ENCODE data around the gene PRLR.

Gene PRLR

GRCh38 chr5:35166043-35166442 lies 64.2 kb downstream of the PRLR start:
- no peak for ATAC-seq
- no peak for TF ChIP-seq GLIS3 (CRISPR knock-in tag; IDR thresholded peaks at IDR 0.05)
- TF ChIP-seq POU6F1 (CRISPR knock-in tag; IDR thresholded peaks at IDR 0.05; ENCODE audit: borderline replicate concordance, low read depth) = no peak
- no peak for TF ChIP-seq ESRRG (CRISPR knock-in tag; IDR thresholded peaks at IDR 0.05)
- no peak for TF ChIP-seq TCF4 (CRISPR knock-in tag; IDR thresholded peaks at IDR 0.05; ENCODE audit: borderline replicate concordance)
- TF ChIP-seq ZFP3 (CRISPR knock-in tag; IDR thresholded peaks at IDR 0.05) = no peak
- no peak for TF ChIP-seq PPARA (CRISPR knock-in tag; IDR thresholded peaks at IDR 0.05; ENCODE audit: borderline replicate concordance)
- TF ChIP-seq ZFP30 (CRISPR knock-in tag; IDR thresholded peaks at IDR 0.05) = no peak
- TF ChIP-seq ARNTL (CRISPR knock-in tag; IDR thresholded peaks at IDR 0.05; ENCODE audit: borderline replicate concordance, low read depth) = no peak
- TF ChIP-seq ZNF8 (CRISPR knock-in tag; IDR thresholded peaks at IDR 0.05) = no peak
- TF ChIP-seq, protein P1, sequence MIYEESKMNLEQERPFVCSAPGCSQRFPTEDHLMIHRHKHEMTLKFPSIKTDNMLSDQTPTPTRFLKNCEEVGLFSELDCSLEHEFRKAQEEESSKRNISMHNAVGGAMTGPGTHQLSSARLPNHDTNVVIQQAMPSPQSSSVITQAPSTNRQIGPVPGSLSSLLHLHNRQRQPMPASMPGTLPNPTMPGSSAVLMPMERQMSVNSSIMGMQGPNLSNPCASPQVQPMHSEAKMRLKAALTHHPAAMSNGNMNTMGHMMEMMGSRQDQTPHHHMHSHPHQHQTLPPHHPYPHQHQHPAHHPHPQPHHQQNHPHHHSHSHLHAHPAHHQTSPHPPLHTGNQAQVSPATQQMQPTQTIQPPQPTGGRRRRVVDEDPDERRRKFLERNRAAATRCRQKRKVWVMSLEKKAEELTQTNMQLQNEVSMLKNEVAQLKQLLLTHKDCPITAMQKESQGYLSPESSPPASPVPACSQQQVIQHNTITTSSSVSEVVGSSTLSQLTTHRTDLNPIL (CRISPR knock-in tag; IDR thresholded peaks at IDR 0.05; ENCODE audit: low read depth) = no peak

DNA sequence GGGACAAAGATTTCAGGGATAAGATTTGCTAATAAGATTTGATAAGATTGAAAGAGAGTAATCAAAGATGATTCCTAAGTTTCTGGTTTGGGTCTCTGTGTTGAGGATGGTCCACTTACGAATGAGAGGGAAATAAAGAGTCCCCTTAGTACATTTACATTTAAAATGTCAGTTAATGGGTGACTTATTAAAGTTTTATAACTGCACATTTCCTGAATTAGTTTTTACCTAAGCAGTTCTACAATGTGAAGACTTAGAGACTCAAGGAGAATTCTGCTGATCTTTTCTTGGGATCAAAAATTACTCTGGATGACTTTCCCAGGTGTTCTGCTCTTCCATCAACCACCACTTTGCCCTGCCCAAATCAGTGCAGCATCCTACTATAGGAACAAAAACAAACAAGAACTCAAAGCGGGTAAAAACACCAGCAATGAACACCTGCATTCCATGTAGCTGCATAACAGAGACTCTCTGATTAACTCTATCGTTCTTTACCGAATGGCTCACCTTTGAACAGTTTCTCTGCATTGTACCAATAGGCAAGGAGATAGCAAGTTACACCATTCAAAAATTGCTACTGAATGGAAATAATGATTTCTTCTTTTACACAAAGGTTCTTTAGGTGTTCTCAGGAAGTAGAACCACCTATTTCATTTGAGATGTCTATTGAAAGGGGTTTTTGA lies 65.3 kb downstream of the PRLR start:
- TF ChIP-seq ZFP30 (CRISPR knock-in tag; IDR thresholded peaks at IDR 0.05) = no peak
- no peak for TF ChIP-seq TCF4 (CRISPR knock-in tag; IDR thresholded peaks at IDR 0.05; ENCODE audit: borderline replicate concordance)
- TF ChIP-seq ARNTL (CRISPR knock-in tag; IDR thresholded peaks at IDR 0.05; ENCODE audit: borderline replicate concordance, low read depth) = no peak
- no peak for TF ChIP-seq RARB (CRISPR knock-in tag; IDR thresholded peaks at IDR 0.05)
- no peak for TF ChIP-seq ZC3H10 (CRISPR knock-in tag; IDR thresholded peaks at IDR 0.05)
- no peak for ATAC-seq

DNA sequence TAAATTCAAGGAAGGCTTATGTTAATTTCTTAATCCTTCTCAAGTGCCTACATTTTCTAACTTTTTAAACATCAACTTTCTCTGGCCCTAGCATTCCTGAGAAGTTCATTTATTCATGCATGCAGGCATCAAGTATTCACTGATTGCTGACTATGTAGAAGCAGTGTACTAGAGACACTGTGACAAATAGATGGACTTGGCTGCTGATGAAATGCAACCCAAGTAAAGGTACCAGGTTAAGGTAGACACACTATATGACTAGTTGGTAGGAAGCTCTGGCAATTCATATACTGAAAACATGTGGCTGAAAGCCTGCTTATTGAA lies 66.6 kb downstream of the PRLR start:
- no peak for ATAC-seq
- no peak for TF ChIP-seq ESRRG (CRISPR knock-in tag; IDR thresholded peaks at IDR 0.05)

GRCh38 chr5:35162848-35163709 lies 67.2 kb downstream of the PRLR start:
- no peak for ATAC-seq
- TF ChIP-seq ZNF565 (CRISPR knock-in tag; conservative IDR thresholded peaks at IDR 0.05; ENCODE audit: low read depth) (no peak), POU6F1 (CRISPR knock-in tag; IDR thresholded peaks at IDR 0.05; ENCODE audit: borderline replicate concordance, low read depth) (no peak), ZNF70 (CRISPR knock-in tag; IDR thresholded peaks at IDR 0.05) (no peak), OSR1 (CRISPR knock-in tag; IDR thresholded peaks at IDR 0.05) (no peak), TCF4 (CRISPR knock-in tag; IDR thresholded peaks at IDR 0.05; ENCODE audit: borderline replicate concordance) (no peak), PATZ1 (CRISPR knock-in tag; IDR thresholded peaks at IDR 0.05; ENCODE audit: borderline replicate concordance) (no peak), ZC3H10 (CRISPR knock-in tag; IDR thresholded peaks at IDR 0.05) (no peak)

- ATAC-seq = no peak
- TF ChIP-seq GLIS3 (CRISPR knock-in tag; IDR thresholded peaks at IDR 0.05) (no peak), RARB (CRISPR knock-in tag; IDR thresholded peaks at IDR 0.05) (no peak), ARNTL (CRISPR knock-in tag; IDR thresholded peaks at IDR 0.05; ENCODE audit: borderline replicate concordance, low read depth) (no peak), PPARA (CRISPR knock-in tag; IDR thresholded peaks at IDR 0.05; ENCODE audit: borderline replicate concordance) (no peak), OSR1 (CRISPR knock-in tag; IDR thresholded peaks at IDR 0.05) (no peak), ISL1 (CRISPR knock-in tag; IDR thresholded peaks at IDR 0.05) (no peak), ZNF70 (CRISPR knock-in tag; IDR thresholded peaks at IDR 0.05) (no peak), POU6F1 (CRISPR knock-in tag; IDR thresholded peaks at IDR 0.05; ENCODE audit: borderline replicate concordance, low read depth) (no peak), ZNF8 (CRISPR knock-in tag; IDR thresholded peaks at IDR 0.05) (no peak), BACH2 (CRISPR knock-in tag; IDR thresholded peaks at IDR 0.05; ENCODE audit: borderline replicate concordance) (no peak), ZNF565 (CRISPR knock-in tag; conservative IDR thresholded peaks at IDR 0.05; ENCODE audit: low read depth) (no peak)
- TF ChIP-seq, protein P1 (CRISPR knock-in tag; IDR thresholded peaks at IDR 0.05; ENCODE audit: low read depth) = no peak
- TF ChIP-seq, protein P2, sequence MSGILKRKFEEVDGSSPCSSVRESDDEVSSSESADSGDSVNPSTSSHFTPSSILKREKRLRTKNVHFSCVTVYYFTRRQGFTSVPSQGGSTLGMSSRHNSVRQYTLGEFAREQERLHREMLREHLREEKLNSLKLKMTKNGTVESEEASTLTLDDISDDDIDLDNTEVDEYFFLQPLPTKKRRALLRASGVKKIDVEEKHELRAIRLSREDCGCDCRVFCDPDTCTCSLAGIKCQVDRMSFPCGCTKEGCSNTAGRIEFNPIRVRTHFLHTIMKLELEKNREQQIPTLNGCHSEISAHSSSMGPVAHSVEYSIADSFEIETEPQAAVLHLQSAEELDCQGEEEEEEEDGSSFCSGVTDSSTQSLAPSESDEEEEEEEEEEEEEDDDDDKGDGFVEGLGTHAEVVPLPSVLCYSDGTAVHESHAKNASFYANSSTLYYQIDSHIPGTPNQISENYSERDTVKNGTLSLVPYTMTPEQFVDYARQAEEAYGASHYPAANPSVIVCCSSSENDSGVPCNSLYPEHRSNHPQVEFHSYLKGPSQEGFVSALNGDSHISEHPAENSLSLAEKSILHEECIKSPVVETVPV (CRISPR knock-in tag; IDR thresholded peaks at IDR 0.05) = no peak
Observed at GRCh38 chr5:35161652-35162273, 68.5 kb downstream of the PRLR start.

All from SK-N-SH treated with all-trans-retinoic acid at 6 μM for 48 hours (cell line).